ENCODE data around the gene SLPI.

- no peak for TF ChIP-seq CTCF (conservative IDR thresholded peaks at IDR 0.05; ENCODE audit: low read depth, low read length)
- TF ChIP-seq EZH2 (IDR thresholded peaks at IDR 0.05; ENCODE audit: low read length, unreplicated experiment): no peak
Measured at GRCh38 chr20:45212836-45213235, 41.5 kb downstream of the SLPI start.
